Stimulated activated CD4-positive, alpha-beta T cell treated with anti-CD3 and anti-CD28 coated beads, Interleukin-2, amount 100 ng/mL, for 24 hours (primary cell): ENCODE data around the gene RALGDS.
A peak's percentile ranks its signal among the peaks of the same experiment; 100 is the strongest.
"Not testable (repeated sequence)": the region's sequence is repeated elsewhere in the genome, so short reads cannot be mapped to it uniquely, and the experiment has no call there.

Experiments used
- DNase-seq, 2 donors: peaks; one replicate each; pipeline ENCODE4 v3.0.0-alpha.2; 2020

The RALGDS gene

GRCh38 chr9:133121198-133121914 lies at the start of gene RALGDS:
Gene RALGDS, minus strand, starts transcription at chr9:133121240. Its CDS starts 86 bp downstream, at chr9:133121154.
- DNase-seq, result peak; percentile 92 to 93

GRCh38 chr9:133170716-133171115 lies 49.7 kb upstream of the RALGDS start:
- no peak for DNase-seq

GRCh38 chr9:133169687-133170086 lies 48.6 kb upstream of the RALGDS start:
- not testable (repeated sequence) for DNase-seq

GRCh38 chr9:133169102-133169501 lies 48.1 kb upstream of the RALGDS start:
- no peak for DNase-seq

GRCh38 chr9:133168432-133168831 lies 47.4 kb upstream of the RALGDS start:
- DNase-seq, result no peak

- DNase-seq, result no peak
These were observed 46.7 kb upstream of the RALGDS start for GRCh38 chr9:133167769-133168168.

GRCh38 chr9:133167096-133167730 lies 46.2 kb upstream of the RALGDS start:
- DNase-seq, result no peak

GRCh38 chr9:133166392-133166791 lies 45.4 kb upstream of the RALGDS start:
- DNase-seq, result no peak

- no peak for DNase-seq
These were observed 44.4 kb upstream of the RALGDS start for GRCh38 chr9:133165452-133165730.

GRCh38 chr9:133164191-133164590 lies 43.2 kb upstream of the RALGDS start:
- no peak for DNase-seq

GRCh38 chr9:133163504-133164172 lies 42.6 kb upstream of the RALGDS start, which contains the start of gene GBGT1:
Gene GBGT1, minus strand, starts transcription at chr9:133163914. Its CDS starts 1,502 bp downstream, at chr9:133162412.
- DNase-seq, result peak in 1 of 2 donors; percentile 57

- DNase-seq, result no peak
These were observed 41.9 kb upstream of the RALGDS start for GRCh38 chr9:133162861-133163503.

- no peak for DNase-seq
These were observed 40.5 kb upstream of the RALGDS start for GRCh38 chr9:133161547-133161950.

- peak in 1 of 2 donors; percentile 43 for DNase-seq
These were observed 39.9 kb upstream of the RALGDS start for GRCh38 chr9:133160742-133161546.

GRCh38 chr9:133158695-133159094 lies 37.7 kb upstream of the RALGDS start:
- no peak for DNase-seq

- no peak for DNase-seq
These were observed 34.1 kb upstream of the RALGDS start for GRCh38 chr9:133155156-133155555.

GRCh38 chr9:133154097-133154989 lies 33.3 kb upstream of the RALGDS start:
- no peak for DNase-seq

GRCh38 chr9:133153227-133154096 lies 32.4 kb upstream of the RALGDS start:
- DNase-seq, result no peak

GRCh38 chr9:133151601-133152525 lies 30.8 kb upstream of the RALGDS start:
- DNase-seq, result no peak
